ENCODE measurements around the gene NID2. TPM values are rescaled to one million over a fixed set of nuclear protein-coding genes. Genes with fewer than 3 reads are reported as not detected.

The NID2 gene
- total and polyA plus RNA-seq, 4 donors, result 2.3 to 23.3 (median 10.1) TPM

- no peak overlapping the region for H3K4me3 ChIP-seq (ENCODE audit: low read depth in 1 of 3, low read length in 3 of 3)
- H3K9ac ChIP-seq (ENCODE audit: low read depth in 1 of 2, low read length in 2 of 2), result no peak overlapping the region
- H3K27me3 ChIP-seq (ENCODE audit: control insufficient read depth in 4 of 4, insufficient read depth in 4 of 4, low read length in 3 of 4), result no peaks in the 10 kb centered on the region
- 71% methylated on average over 1 of the region's 1 CpG for WGBS
- no peaks in the 10 kb centered on the region for H3K9me3 ChIP-seq (ENCODE audit: control insufficient read depth in 4 of 4, low read length in 3 of 4)
- peaks cover 0 to 7% (median 3%) of the 10 kb centered on the region in 4 donors for H3K36me3 ChIP-seq (ENCODE audit: control insufficient read depth in 4 of 4, insufficient read depth in 3 of 4, low read depth in 1 of 4, low read length in 3 of 4)
- TF ChIP-seq EGR1 (IDR thresholded peaks at IDR 0.05; ENCODE audit: low read depth in 2 of 2) (no peak), TAF1 (conservative IDR thresholded peaks at IDR 0.05) (no peak), REST (IDR thresholded peaks at IDR 0.05) (no peak), YY1 (IDR thresholded peaks at IDR 0.05) (no peak), JUND (IDR thresholded peaks at IDR 0.05) (no peak), SP1 (IDR thresholded peaks at IDR 0.05) (no peak), FOXA2 (IDR thresholded peaks at IDR 0.05) (no peak)
- peaks cover 0 to 11% (median 10%) of the 10 kb centered on the region in 4 donors for H3K4me1 ChIP-seq (ENCODE audit: control insufficient read depth in 4 of 4, insufficient read depth in 4 of 4, low read length in 3 of 4)
- DNase-seq (ENCODE audit: low spot score), result no peak
- no peak overlapping the region for H3K27ac ChIP-seq (ENCODE audit: low read depth in 1 of 2, low read length in 2 of 2)
Measured at GRCh38 chr14:51988221-51988620, 80.6 kb downstream of the NID2 start.

GRCh38 chr14:51981218-51981854 lies 87.5 kb downstream of the NID2 start:
- Histone ChIP-seq H3K27ac (ENCODE audit: low read depth in 1 of 2, low read length in 2 of 2) (no peak overlapping the region), H3K9me3 (ENCODE audit: control insufficient read depth in 4 of 4, low read length in 3 of 4) (no peaks in the 10 kb centered on the region), H3K36me3 (ENCODE audit: control insufficient read depth in 4 of 4, insufficient read depth in 3 of 4, low read depth in 1 of 4, low read length in 3 of 4) (no peaks in the 10 kb centered on the region), H3K4me3 (ENCODE audit: low read depth in 1 of 3, low read length in 3 of 3) (no peak overlapping the region), H3K9ac (ENCODE audit: low read depth in 1 of 2, low read length in 2 of 2) (no peak overlapping the region), H3K4me1 (ENCODE audit: control insufficient read depth in 4 of 4, insufficient read depth in 4 of 4, low read length in 3 of 4) (peaks cover 0 to 5% (median 1%) of the 10 kb centered on the region in 4 donors), H3K27me3 (ENCODE audit: control insufficient read depth in 4 of 4, insufficient read depth in 4 of 4, low read length in 3 of 4) (no peaks in the 10 kb centered on the region)
- no peak for DNase-seq (ENCODE audit: low spot score)
- WGBS, result 76% methylated on average over 4 of the region's 4 CpGs
- TF ChIP-seq EGR1 (IDR thresholded peaks at IDR 0.05; ENCODE audit: low read depth in 2 of 2) (no peak), GABPA (IDR thresholded peaks at IDR 0.05 in 1 of 2, conservative IDR thresholded peaks at IDR 0.05 in 1 of 2) (no peak), SP1 (IDR thresholded peaks at IDR 0.05) (no peak), YY1 (IDR thresholded peaks at IDR 0.05) (no peak), RXRA (IDR thresholded peaks at IDR 0.05) (no peak), HNF4G (IDR thresholded peaks at IDR 0.05) (no peak)

- no peaks in the 10 kb centered on the region for H3K36me3 ChIP-seq (ENCODE audit: control insufficient read depth in 4 of 4, insufficient read depth in 3 of 4, low read depth in 1 of 4, low read length in 3 of 4)
- TF ChIP-seq NR2F2 (IDR thresholded peaks at IDR 0.05), result peak; percentile 13
- TF ChIP-seq CTCF (IDR thresholded peaks at IDR 0.05; ENCODE audit: low read depth, low read length, missing input control), result peak; percentile 86
- no peak for TF ChIP-seq GABPA (IDR thresholded peaks at IDR 0.05 in 1 of 2, conservative IDR thresholded peaks at IDR 0.05 in 1 of 2)
- peak; percentile 16 to 51 for TF ChIP-seq HNF4A (conservative IDR thresholded peaks at IDR 0.05)
- TF ChIP-seq YY1 (IDR thresholded peaks at IDR 0.05), result no peak
- TF ChIP-seq RAD21 (IDR thresholded peaks at IDR 0.05), result peak; percentile 80 to 88
- TF ChIP-seq RXRA (IDR thresholded peaks at IDR 0.05), result no peak
- H3K27ac ChIP-seq (ENCODE audit: low read depth in 1 of 2, low read length in 2 of 2), result no peak overlapping the region
- H3K9me3 ChIP-seq (ENCODE audit: control insufficient read depth in 4 of 4, low read length in 3 of 4), result no peaks in the 10 kb centered on the region
- peak; percentile 88 for DNase-seq (ENCODE audit: low spot score)
- H3K27me3 ChIP-seq (ENCODE audit: control insufficient read depth in 4 of 4, insufficient read depth in 4 of 4, low read length in 3 of 4), result no peaks in the 10 kb centered on the region
- H3K4me3 ChIP-seq (ENCODE audit: low read depth in 1 of 3, low read length in 3 of 3), result no peak overlapping the region
- H3K4me1 ChIP-seq (ENCODE audit: control insufficient read depth in 4 of 4, insufficient read depth in 4 of 4, low read length in 3 of 4), result peaks cover 0 to 5% (median 1%) of the 10 kb centered on the region in 4 donors
- WGBS, result 20% methylated on average over 17 of the region's 17 CpGs
- no peak overlapping the region for H3K9ac ChIP-seq (ENCODE audit: low read depth in 1 of 2, low read length in 2 of 2)
Measured at GRCh38 chr14:51979088-51979709, 89.7 kb downstream of the NID2 start.

Data from liver (tissue), 9 donors.